HUES48 (cell line): ENCODE data around the gene GTF2F1.
A peak's percentile ranks its signal among the peaks of the same experiment; 100 is the strongest.

Experiments
- H3K27ac ChIP-seq: one replicate; pipeline ENCODE4 v1.7.0; 2013; ENCODE audit warnings: low read depth, low read length, inconsistent platforms
- H3K27me3 ChIP-seq: 2 replicates; pipeline ENCODE4 v1.6.1; 2013; ENCODE audit warnings: mild to moderate bottlenecking, low read length; ENCODE audit not compliant: control insufficient read depth, insufficient read depth
- H3K36me3 ChIP-seq: 2 replicates; pipeline ENCODE4 v1.6.1; 2013; ENCODE audit warnings: low read length; ENCODE audit not compliant: control insufficient read depth, insufficient read depth
- H3K4me1 ChIP-seq: 2 replicates; pipeline ENCODE4 v1.6.1; 2013; ENCODE audit warnings: mild to moderate bottlenecking, low read length; ENCODE audit not compliant: control insufficient read depth, insufficient read depth
- H3K4me3 ChIP-seq: 2 replicates; pipeline ENCODE4 v1.5.1; 2013; ENCODE audit warnings: mild to moderate bottlenecking, low read depth, low read length
- H3K9ac ChIP-seq: 2 replicates; pipeline ENCODE4 v1.6.1; 2013; ENCODE audit warnings: mild to moderate bottlenecking, low read depth, low read length, moderate library complexity
- H3K9me3 ChIP-seq: 2 replicates; pipeline ENCODE4 v1.6.1; 2013; ENCODE audit warnings: low read length; ENCODE audit not compliant: control insufficient read depth, insufficient read depth

Gene GTF2F1

GRCh38 chr19:6425732-6426620 lies 33.0 kb upstream of the GTF2F1 start:
- Histone ChIP-seq H3K9ac (no peak overlapping the region), H3K4me3 (0 out of 2 replicates have a peak overlapping the region, but pooled peaks have one; percentile 4)

GRCh38 chr19:6424939-6425731 lies 32.2 kb upstream of the GTF2F1 start:
- Histone ChIP-seq H3K27ac (no peak overlapping the region), H3K9ac (no peak overlapping the region), H3K4me1 (no peaks in the 10 kb centered on the region), H3K4me3 (0 out of 2 replicates have a peak overlapping the region, but pooled peaks have one; percentile 4), H3K36me3 (peaks cover 28% of the 10 kb centered on the region), H3K27me3 (peaks cover 4% of the 10 kb centered on the region), H3K9me3 (peaks cover 4% of the 10 kb centered on the region; the same call in 1 of the 2 replicates)

More at GRCh38 chr19:6425732-6426620, 33.0 kb upstream of the GTF2F1 start:
- H3K27ac ChIP-seq = no peak overlapping the region
- H3K36me3 ChIP-seq = peaks cover 19% of the 10 kb centered on the region
- H3K4me1 ChIP-seq = no peaks in the 10 kb centered on the region
- peaks cover 4% of the 10 kb centered on the region; the same call in 1 of the 2 replicates for H3K9me3 ChIP-seq
- peaks cover 4% of the 10 kb centered on the region for H3K27me3 ChIP-seq

- H3K4me3 ChIP-seq = peak within 1 kb of the TSS; percentile 91
- no peaks in the 10 kb centered on the region for H3K4me1 ChIP-seq
- peak within 1 kb of the TSS; percentile 79 for H3K27ac ChIP-seq
- H3K9me3 ChIP-seq = peaks cover 4% of the 10 kb centered on the region; the same call in 1 of the 2 replicates
- H3K27me3 ChIP-seq = peaks cover 1% of the 10 kb centered on the region
- H3K9ac ChIP-seq = peak within 1 kb of the TSS; percentile 65
- peaks cover 35% of the 10 kb centered on the region for H3K36me3 ChIP-seq
Observed at GRCh38 chr19:6424195-6424938, 31.4 kb upstream of the GTF2F1 start, which contains the start of gene KHSRP. KHSRP (minus strand) TSS chr19:6424811; CDS start chr19:6424701, 110 bp downstream.

DNA sequence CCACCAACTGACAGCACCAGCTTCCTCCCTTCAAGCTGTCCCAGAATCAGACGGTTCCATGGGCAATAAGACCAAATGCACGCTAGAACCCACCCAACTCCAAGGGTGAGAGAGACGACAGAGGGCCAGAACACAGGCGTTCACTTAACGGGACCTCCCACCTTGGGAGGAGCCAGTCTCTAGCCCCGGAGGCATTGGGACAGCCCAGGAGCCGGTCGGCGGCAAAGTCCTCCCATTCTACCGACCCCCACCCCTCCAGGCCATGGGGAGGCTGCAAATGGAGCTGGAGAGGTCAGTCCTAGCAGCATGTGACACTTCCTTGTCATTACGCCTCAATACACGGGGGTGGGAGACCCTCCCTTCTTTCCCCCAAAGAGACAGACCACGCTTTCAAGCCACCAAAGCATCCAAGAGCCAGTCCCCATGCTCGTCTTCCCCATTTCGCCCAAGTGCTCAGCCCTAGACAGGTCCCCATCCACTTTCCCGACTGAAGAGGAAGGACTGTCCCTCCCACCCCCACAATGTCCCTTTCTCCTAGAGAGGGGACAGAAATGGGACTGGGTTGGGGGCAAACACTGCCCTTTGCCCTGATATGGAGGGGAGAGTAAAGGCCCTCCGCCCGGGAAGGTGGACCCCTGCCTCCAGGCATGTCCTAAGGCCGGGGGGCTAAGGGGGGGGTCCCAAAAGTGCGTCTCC lies 30.7 kb upstream of the GTF2F1 start:
- Histone ChIP-seq H3K4me1 (no peaks in the 10 kb centered on the region), H3K9ac (peak overlapping the region; percentile 65), H3K4me3 (peak overlapping the region; percentile 91), H3K9me3 (peaks cover 4% of the 10 kb centered on the region; the same call in 1 of the 2 replicates), H3K36me3 (peaks cover 42% of the 10 kb centered on the region), H3K27me3 (no peaks in the 10 kb centered on the region), H3K27ac (peak overlapping the region; percentile 79)

DNA sequence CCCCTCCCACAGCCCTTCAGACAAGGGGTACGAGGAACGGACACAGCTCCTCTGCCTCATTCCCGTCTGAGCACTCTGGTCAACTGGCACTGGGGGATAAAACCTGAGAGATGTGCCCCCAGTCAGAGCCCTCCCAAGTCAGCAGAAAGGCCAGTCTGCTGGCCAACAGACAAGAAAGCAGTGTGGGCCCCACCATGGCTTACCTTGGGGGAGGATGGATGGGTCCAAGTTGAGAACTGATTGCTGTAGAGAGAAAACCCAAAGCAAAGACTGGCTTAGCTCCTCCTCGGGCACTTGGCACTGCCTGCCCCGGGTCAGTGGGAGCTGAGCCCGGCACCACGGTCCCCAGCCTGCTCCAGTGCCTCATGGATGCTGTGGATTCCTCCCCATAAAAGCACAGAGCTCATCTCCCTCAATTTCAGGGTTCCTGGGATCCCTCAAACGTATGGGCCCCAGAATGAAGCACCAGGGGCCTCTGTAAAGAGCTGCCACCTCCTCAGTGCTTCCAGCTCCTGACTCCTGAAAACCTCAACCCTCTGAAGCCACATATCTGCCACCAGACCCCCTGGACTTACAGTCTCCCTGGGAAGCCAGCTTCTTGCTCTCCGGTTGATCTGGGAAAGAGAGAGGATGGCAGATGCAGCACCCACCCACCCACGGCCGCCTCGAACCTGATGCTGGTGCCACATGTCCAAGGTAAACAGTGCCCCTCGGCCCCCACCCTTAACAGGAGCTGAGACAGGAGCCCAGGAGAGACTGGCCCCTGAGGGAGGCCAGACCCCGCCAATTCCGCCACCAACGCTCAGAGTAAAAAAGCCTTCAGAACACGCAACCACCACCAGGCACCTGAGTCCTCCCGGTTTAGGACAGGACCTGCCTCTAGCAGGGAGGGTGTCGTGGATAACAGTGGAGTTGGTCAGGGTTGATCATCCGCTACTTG lies 28.4 kb upstream of the GTF2F1 start:
- no peaks in the 10 kb centered on the region for H3K4me1 ChIP-seq
- H3K36me3 ChIP-seq = peaks cover 65% of the 10 kb centered on the region
- peaks cover 4% of the 10 kb centered on the region; the same call in 1 of the 2 replicates for H3K9me3 ChIP-seq
- H3K9ac ChIP-seq = no peak overlapping the region
- no peak overlapping the region for H3K27ac ChIP-seq
- H3K4me3 ChIP-seq = no peak overlapping the region
- H3K27me3 ChIP-seq = no peaks in the 10 kb centered on the region

- Histone ChIP-seq H3K9ac (no peak overlapping the region), H3K9me3 (no peaks in the 10 kb centered on the region), H3K4me1 (no peaks in the 10 kb centered on the region), H3K4me3 (no peak overlapping the region), H3K36me3 (peaks cover 90% of the 10 kb centered on the region), H3K27ac (no peak overlapping the region), H3K27me3 (no peaks in the 10 kb centered on the region)
Observed at GRCh38 chr19:6418562-6418932, 25.6 kb upstream of the GTF2F1 start.

DNA sequence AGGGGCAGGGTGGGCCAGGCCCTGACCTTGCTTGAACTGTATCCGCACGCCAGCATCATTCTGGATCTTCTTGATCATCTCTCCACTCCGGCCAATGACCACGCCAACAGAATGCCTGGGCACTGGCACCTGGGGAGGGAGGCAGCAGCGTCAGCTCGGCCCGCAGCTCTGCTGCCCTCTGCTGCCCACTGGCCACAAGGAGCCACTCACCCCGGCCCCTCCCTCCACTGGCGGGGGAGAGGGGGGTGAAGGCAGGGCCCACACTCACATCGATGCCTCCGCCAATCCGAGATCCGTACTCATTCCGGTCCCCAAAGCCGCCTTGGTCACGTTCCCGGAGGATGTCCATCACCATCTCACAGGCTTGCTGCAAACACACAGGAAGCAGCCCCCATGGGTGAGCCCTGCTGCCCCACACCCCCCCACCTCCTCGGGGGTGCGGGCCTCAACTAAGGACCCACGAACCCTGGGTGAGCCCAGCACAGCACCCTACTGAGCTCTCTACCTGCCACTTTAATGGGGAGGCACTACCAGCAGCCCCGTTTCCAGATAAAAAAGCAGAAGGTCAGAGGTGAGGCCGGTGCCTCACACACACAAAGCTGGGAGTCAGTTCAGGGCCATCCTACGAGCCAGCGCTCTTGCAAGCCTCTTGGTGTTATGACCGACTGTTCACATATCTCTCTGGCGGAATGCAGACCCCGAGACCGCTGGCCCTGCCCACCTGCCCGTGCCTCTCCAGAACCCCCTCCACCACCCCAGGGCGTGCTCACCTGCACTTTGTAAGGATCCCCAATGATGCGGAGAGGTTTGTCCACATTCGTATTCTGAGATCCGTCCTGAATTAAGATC lies 25.0 kb upstream of the GTF2F1 start:
- no peak overlapping the region for H3K4me3 ChIP-seq
- no peak overlapping the region for H3K27ac ChIP-seq
- H3K9me3 ChIP-seq = no peaks in the 10 kb centered on the region
- H3K4me1 ChIP-seq = no peaks in the 10 kb centered on the region
- H3K27me3 ChIP-seq = no peaks in the 10 kb centered on the region
- peaks cover 93% of the 10 kb centered on the region for H3K36me3 ChIP-seq
- H3K9ac ChIP-seq = no peak overlapping the region

GRCh38 chr19:6416658-6417405 lies 23.9 kb upstream of the GTF2F1 start:
- H3K4me3 ChIP-seq = no peak overlapping the region
- no peak overlapping the region for H3K9ac ChIP-seq
- no peaks in the 10 kb centered on the region for H3K27me3 ChIP-seq
- no peaks in the 10 kb centered on the region for H3K9me3 ChIP-seq
- peaks cover 82% of the 10 kb centered on the region for H3K36me3 ChIP-seq
- peaks cover 6% of the 10 kb centered on the region; the same call in 1 of the 2 replicates for H3K4me1 ChIP-seq
- no peak overlapping the region for H3K27ac ChIP-seq
